Tongue (tissue), 2 donors: ENCODE results near the gene CBX2. TPM values are rescaled to one million over a fixed set of nuclear protein-coding genes. Genes with fewer than 3 reads are reported as not detected.
"Not testable (repeated sequence)": the region's sequence is repeated elsewhere in the genome, so short reads cannot be mapped to it uniquely, and the experiment has no call there.

Experiments
- DNase-seq: peaks from one replicate; pipeline ENCODE4 v3.0.0-alpha.2; 2015
- total RNA-seq: library from RNA; depleted of rRNA; stranded (reverse); fragments of >200 nt; gene quantifications from one replicate; pipeline ENCODE4 v1.2.3, GENCODE V29; 2014

Gene CBX2
- total RNA-seq, 1 donor from 2014 or later: 7.0 TPM

DNA sequence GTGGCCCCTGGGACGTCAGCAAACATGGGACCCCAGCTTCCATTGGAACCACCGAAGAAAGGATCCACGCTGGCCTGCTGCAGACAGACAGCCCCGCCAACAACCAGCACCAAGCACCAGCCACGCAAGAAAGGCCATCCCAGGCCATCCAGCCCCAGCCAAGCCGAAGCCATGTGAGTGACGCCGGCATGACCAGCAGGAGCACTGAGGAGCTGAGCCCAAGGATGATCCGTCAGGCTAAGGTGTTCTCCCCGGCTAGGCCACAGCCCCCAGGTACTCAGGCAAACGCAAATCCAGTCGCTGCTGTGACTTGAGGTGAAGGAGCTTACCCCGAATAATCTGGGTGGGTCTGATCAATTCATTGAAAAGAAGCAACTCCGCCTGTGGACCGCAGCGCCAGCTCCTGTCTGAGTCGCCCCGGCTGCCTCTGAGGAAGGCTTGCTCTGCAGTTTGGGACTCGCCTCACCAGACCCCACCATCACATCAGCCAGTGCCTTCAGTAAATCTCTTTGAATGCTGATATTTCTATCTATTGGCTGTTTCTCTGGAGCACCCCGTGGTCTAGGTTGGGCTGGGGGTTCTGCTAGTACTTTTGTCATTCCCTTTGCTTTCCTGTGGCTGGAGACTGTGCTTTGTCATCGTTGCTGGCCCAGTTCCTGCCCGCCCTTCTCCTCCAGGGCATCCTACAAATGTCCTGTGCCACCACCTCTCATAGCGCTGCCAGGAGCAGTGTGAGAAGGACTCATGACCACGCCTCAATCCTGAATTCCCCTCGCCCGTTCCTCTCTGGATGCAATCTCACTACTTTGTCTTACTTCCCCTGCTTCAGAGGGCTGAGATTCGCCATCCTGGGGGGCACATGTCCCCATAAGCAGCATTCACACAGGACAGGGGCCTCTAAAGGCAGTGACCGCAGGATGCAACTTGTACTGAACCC, 8.1 kb upstream of the CBX2 start:
- no peak for DNase-seq

DNA sequence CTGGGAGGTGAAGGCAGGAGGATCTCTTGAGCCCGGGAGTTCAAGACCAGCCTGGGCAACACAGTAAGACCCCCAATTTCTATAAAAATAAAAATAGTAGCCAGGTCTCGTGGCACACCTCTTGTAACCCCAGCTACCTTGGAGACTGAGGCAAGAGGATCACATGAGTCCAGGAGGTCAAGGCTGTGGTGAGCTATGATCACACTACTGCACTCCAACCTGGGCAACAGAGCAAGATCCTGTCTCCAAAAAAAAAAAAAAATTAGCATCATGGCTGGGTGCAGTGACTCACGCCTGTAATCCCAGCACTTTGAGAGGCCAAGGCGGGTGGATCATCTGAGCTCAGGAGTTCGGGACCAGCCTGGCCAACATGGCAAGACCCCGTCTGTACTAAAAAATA, 6.7 kb upstream of the CBX2 start:
- DNase-seq: no peak

DNA sequence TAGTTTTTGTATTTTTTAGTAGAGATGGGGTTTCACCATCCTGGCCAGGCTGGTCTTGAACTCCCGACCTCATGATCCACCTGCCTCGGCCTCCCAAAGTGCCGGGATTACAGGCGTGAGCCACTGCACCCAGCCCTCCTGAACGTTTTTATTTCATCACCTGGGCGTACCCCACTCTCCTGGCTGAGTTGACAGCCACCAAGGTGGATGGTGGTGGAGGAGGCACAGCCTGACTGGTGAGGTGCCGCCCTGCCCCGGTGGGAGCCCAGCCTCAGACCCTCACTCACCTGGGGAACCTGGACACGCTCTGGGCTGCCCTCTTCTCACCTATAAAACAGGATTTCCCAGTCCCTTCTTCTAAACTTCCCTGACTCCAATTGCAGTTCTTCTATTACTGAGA, 5.2 kb upstream of the CBX2 start:
- not testable (repeated sequence) for DNase-seq

DNA sequence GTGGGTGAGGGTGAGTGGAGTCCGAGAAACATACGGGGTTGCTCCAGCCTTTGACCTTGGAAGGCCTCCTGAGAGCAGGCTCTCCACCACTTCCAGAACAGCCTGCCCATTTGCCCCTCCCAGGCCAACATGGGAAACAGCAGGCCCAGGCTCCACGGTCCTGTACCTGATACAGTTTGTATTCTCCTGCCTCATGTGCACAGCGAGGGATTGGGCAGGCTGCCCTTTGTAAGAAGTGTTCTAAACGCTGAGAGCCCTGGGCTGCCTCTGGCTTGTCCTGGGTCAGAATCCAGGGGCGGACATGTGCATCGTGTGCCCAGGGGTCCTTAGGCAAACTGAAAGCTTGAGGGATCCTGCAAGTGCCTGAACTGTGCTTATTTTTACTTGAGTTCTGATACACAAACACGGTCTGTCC, 3.4 kb upstream of the CBX2 start:
- DNase-seq: no peak

DNA sequence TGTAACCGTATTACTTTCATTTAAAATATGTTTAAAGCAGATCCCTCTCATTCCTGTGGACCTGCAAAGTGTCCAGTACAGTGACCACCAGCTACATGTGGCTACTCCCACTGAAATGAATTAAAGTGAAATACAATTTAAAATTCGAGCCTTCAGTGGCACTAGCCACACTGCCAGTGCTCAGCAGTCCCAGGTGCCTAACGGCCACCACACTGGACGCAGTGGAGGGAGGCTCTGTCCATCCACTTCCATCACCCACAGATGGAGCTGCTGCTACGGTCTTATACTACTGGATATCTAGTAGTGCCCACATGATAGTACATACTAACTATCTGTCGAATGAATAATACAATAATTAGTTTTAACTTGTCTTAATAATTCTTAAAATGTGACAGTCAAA, 2.3 kb upstream of the CBX2 start:
- DNase-seq: no peak

DNA sequence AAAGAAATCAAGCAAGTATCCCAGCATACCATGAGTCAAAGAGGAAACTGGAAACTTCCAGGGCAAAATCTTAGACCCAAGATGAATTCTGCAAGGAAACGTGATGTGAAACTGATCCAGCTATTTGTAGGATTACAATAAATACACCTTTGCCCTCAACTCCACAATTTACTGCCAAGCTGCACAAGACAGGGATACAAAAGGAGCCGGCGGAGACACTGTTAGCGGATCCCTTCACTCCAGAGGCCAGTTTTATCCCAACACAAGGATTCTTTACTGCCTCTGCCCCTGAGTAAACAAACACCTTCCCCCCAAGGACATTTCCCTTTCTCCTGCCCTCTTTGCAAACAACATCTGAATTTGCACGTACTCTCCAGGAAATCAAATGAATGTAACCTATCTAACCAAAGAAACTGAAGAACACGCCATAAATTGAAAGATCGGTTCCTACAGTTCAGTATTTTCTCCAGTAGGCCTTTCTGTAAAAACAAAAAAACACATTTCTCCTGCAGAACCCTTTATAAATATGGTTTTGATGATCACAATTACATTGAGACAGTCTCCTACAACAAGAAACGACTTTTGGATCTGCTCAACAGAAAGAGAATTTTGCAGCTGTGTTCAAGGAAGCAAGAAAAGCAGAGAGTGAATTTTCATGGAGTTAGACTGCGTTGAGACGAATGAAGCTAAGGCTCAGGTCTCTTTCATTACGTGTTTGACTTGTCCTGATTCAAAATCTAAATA, 1.4 kb upstream of the CBX2 start:
- peak; percentile 38 for DNase-seq

DNA sequence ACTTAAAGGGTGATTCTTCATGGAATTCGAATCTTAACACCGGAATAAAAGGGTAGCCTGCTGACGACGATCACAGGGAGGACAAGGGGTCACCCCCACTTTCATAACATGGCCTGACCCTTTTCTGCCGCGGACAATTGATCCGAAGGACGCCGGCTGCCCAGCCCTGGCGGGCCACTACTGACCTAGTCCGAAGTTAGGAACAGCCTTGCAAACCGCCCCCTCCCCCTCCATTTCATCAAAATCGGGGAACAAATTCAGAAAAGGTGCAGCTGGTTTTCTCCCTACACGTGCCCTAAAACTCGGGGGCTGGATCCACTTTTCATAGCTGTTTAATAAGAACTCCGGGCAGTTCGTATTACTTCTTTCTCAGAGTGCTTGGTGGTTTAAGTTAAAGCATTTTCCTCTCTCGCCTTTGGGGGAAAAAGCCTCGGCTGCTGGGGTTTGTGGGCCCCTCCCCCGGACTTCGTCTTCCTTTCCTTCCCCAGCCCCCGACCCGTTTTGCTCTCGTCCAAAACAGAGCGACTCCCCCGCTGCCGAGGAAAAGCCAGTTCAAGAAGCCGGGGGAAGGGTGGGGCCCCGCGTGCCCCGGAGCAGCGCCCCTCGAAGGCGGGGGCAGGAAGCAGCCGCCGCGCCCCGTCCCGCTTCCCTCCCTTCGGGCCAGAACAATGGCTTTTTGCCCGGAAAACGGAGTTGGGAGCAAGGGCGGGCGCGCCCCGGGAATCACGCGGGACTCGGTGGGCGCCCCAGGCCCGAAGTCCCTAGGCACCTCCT, 641 bp upstream of the CBX2 start:
- DNase-seq: peak; percentile 83

DNA sequence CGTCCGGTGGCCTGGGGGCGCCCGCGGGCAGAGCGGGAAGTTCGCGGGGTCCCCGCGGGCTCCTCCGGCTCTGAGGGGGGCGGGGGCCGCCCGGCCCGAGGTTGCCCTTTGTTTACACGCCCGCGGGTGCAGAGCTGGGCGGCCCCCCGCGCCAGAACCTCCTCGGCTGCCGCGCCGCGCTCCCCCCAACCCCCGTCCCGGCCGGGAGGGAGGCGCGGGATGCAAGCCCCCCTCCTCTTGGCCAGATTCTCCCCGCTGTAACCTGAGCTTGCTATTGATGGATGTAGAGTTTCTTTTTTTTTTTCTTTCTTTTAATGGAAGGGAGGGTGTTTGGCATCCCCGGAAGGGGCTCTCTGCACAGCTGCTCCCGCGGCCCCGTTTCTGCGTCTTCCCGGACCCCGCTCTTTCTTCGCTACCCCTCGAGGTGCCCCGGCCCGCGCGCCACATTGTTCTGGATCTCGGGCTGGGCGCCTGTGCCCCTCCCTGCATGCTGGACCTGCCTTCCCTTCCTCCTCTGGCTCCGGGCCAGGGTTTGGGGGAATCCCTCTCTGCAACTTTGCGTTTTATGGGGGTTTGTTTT, 646 bp downstream of the CBX2 start:
- DNase-seq: peak; percentile 65

DNA sequence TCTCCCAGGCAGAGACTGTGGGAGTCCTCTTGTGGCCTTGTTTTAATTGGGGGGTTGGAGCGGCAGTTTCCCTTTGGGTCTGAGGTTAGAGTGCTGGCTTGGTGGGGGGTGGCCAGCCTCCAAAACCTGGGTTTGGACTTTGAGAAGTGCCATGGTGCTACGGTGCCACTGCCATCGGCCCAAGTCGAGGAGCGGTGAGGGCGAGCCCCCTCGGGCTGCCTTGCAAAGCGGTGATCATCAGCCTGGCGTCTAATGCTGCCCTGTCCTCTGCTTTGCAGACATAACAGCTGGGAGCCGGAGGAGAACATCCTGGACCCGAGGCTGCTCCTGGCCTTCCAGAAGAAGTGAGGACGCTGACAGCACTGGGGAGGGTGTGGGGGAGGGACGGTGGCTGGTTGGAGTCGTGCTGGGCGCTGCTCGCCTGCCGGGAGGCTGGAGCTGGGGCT, 1.2 kb downstream of the CBX2 start:
- DNase-seq: no peak

DNA sequence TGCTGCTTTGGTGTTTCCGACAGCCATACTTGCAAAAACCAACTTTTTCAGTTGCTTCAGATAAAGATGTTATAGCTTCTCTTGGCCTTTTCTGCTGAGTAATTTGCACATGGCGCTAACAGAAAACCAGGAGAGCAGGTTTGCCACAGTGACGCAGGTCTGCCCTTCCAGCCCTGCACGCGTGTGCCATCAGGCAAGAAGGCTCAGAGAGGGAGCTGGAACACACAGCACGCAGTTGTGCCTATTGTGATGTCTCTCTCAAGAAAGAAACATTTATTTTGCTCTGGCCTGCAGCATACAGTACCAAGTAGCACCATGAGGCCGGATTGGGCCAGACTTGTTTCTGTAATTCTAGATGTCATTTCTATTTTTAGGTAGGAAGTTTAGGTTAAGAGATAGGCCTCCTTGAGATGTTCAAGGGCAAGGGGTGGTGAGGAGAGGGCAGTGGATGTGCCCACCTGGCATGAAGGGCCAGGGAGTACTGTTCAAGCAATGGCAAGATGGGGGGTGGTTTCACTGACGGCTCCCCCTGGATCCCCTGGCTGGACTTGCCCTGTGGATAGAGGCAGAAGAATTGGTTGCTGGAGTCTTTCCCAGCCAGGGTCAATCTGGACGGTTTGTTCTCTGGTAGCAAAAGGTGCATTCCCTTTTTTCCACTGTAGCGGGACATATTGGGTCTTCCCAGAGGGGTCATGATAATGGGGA, 1.9 kb downstream of the CBX2 start:
- DNase-seq: no peak

DNA sequence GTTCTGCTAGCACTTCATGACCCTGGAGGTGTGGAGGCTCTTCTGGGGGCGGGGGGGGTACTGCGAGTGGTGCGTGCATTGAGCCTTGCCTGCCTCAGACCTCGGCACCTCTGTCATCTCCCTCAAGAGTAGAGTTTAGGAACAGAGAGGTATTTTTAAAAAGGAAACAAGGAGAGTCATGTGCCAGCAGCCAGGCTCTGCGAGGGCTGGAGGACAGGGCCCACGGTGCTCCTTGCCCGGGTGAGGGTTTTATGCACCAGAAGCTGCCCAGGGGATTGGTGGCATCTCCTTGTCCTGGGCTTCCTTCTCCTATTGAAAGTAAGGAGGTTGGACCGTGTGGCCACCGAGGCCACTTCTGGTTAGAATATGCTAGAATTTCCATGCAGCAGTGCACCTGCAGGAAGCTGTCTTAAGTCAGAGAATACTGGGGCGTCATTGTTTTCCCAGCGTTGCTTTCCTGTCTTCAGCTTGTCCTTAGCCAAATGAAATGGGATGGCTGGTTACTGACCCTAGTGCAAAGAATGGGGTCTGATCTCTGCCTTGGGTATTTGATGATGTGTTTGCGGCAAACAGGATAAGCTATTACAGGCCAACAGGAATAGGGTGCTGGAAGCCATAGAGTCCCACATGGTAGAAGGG, 3.2 kb downstream of the CBX2 start:
- no peak for DNase-seq

DNA sequence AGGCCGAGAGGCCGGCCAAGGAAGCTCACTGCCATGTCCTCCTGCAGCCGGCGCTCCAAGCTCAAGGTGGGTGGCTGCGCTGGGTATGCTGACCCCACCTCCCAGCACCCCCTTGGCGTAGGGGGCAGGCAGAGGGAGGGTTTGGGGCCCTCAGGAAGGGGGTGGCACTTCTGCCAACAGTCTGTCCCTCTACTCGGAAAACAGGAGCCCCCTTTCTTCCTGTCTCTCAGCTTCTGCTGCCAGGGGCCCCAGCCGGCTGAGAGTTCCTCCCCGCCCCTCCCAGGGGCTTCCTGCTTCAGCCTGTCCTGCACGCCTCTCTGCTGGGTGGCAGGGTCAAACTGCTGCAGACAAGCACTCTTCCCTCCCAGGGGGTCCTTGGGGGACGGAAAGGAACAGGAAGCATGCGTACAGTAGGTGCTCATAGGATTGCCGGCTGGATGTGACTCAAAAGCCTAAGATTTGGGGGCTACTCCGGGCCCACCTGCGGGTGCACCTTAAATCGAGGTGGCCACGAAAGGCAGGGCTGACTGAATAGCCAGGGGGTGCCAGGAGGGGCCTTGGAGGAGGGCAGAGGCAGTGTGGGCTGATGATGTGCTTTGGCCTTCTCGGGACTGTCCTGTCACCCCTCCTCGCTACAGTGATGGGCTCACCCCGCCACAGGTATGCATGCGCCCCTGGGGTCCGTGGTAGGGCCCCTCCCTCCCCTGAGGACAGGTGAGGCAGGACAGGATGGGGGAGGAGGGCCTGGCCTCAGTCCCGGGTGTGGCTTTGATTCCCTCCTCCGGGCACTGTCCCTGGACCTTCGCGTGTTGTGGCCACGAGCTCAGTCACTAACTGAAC, 4.0 kb downstream of the CBX2 start:
- no peak for DNase-seq

DNA sequence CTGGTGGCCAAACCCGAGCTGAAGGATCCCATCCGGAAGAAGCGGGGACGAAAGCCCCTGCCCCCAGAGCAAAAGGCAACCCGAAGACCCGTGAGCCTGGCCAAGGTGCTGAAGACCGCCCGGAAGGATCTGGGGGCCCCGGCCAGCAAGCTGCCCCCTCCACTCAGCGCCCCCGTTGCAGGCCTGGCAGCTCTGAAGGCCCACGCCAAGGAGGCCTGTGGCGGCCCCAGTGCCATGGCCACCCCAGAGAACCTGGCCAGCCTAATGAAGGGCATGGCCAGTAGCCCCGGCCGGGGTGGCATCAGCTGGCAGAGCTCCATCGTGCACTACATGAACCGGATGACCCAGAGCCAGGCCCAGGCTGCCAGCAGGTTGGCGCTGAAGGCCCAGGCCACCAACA, 5.9 kb downstream of the CBX2 start:
- DNase-seq: no peak

DNA sequence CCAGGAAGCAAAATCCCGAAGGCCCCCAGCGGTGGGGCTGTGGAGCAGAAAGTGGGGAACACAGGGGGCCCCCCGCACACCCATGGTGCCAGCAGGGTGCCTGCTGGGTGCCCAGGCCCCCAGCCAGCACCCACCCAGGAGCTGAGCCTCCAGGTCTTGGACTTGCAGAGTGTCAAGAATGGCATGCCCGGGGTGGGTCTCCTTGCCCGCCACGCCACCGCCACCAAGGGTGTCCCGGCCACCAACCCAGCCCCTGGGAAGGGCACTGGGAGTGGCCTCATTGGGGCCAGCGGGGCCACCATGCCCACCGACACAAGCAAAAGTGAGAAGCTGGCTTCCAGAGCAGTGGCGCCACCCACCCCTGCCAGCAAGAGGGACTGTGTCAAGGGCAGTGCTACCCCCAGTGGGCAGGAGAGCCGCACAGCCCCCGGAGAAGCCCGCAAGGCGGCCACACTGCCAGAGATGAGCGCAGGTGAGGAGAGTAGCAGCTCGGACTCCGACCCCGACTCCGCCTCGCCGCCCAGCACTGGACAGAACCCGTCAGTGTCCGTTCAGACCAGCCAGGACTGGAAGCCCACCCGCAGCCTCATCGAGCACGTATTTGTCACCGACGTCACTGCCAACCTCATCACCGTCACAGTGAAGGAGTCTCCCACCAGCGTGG, 6.5 kb downstream of the CBX2 start:
- DNase-seq: no peak

DNA sequence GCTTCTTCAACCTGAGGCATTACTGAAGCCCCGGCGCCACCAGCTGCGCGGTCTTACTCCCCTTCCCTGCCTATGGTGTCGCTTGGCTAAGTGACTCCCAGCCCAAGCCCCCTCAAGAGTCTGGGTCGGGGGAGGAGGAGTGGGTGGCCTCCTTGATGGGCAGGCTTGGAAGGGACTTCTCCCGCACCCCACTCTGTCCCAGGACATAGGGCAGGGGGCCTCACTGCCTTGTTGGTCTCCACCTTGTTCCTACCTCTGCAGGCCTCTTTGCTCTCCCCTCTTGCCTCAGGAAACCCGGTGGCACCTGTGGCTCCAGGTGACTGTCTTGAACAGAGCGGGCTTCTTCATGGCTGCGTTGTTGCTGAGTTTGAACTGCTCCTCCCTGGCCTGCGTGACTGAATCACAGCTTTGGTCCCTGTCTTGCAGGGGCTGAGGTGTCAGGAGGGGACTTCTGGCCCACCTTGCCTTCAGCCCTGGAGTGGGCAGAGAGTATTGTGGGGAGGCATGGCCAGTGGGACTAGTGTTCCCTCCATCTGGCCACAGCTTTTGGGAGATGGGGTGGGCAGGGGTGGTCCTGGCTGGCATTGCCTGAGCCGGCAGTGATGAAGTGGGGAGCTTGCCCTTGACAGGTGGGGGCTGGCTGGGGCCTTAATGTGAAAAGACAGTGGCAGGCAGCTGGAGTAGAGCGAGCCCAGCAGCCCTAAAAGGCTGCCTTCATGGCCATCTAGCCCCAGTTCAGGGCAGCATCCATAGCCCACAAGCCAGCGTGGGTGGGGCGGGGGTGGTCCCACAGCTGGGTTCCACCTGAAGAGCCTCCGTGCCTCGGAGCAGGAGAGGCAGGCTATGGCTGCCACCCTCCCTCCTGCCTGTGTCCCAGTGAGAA, 7.3 kb downstream of the CBX2 start:
- DNase-seq: no peak

DNA sequence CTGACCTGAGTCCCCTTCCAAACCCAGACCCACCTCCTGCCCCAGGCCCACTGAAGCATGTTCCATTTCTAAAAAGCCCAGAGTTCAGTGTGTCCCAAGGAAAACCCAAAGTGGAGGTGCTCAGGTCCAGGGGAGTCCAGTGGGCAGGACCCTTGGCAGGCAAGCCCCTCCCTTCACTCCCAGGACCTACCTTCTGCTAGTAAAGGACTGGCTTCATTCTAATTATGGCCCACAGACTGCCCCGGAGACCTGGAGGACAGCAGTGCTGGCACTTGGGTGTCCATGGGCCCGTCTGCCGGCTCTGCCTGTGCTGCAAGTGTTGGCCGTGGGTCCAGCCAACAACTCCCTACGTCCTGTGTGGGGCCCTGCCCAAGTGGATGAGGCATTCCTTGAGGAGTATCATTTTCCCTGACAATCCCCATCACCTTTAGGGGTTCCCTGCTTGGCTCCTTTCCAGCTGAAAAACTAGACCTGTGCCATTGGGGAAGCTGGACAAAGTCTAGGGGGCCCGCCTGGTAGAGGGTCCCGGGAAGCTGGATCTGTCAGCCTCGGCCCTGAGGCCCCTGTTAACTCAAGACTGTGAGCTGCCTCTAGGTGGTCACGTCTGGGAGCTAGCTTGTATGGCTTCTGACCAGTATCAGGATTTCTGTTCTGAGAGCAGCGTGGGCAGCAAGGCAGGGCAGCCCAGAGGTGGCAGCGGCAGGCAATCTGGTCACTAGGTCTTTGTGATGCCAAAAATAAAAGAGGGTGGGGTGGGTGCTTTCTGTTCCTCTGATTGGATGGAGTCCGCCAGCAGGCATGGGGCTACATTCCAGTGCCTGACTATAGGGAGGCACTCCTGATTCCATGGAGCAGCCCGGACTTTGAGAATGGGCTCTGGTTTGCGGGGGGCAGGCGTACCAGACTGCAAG, 8.2 kb downstream of the CBX2 start:
- no peak for DNase-seq

DNA sequence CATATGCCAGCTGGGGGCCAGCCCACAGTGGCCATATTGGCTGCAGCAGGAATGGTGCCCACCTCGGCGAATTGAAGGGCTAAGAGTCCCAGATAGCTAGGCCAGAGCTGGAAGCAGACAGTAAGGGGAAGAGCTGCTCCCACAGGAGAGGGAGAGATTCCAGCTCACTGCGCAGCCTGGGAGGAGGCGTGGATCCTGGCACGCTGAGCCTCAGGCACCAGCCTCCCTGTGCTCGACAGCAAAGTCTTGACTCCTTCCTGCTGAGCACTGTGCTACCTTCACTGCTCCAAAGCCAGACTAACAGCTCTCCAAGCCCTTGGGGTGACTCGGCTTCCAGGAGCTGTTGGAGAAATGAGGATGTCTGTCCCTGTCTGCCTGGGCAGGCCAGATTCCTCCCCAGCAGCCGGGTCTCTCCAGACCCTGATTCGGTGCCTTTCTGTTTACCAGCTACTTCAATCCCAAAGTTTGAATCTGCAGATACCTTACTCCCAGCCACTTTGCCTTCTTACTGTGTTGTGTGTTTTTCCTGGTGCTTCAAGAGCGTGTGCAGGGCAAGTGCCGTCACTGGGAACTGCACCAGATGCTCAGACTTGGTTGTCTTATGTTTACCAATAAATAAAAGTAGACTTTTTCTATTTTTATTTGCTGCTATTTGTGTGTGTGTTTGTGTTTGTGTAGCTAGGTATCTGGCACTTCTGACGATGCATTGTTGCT, 9.1 kb downstream of the CBX2 start:
- DNase-seq: no peak
